ENCODE results near the gene FUT3.

GRCh38 chr19:5895890-5896289, 44.6 kb upstream of the FUT3 start:
- no peak for TF ChIP-seq CTCF (IDR thresholded peaks at IDR 0.05)
- TF ChIP-seq POLR2A (IDR thresholded peaks at IDR 0.05): no peak

All from vagina (tissue), 2 donors.